GM21515 (cell line): ENCODE results near the gene PPP1R7.

Experiments used
- ATAC-seq: cut with Tn5 transposase; IDR thresholded peaks from one replicate; pipeline ENCODE4 v1.9.1; 2021; ENCODE audit not compliant: unreplicated experiment

The PPP1R7 gene

GRCh38 chr2:241207641-241208040, 57.4 kb downstream of the PPP1R7 start:
- no peak for ATAC-seq

GRCh38 chr2:241208058-241208457, 57.8 kb downstream of the PPP1R7 start:
- ATAC-seq, result no peak

GRCh38 chr2:241209271-241209670, 59.0 kb downstream of the PPP1R7 start:
- no peak for ATAC-seq

DNA sequence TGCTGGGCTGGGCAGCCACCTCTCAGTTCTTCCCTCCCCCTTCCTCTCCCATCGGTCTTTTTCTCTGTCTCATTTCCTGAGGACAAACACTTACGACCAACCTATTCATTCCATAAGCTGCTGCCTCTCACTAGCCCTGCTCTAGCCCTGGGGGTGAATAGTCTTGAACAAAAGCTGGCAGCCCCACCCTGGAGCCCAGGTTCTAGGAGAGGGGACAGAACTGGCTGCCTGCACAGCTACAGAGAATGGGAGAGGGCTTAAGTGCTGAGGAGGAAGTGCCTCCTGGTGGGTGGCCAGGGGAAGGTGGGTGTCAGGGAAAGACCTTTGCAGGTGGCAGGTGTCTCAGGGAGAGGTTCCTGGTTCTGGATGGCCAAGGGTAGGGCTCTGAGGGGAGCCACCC, 61.0 kb downstream of the PPP1R7 start:
- no peak for ATAC-seq

DNA sequence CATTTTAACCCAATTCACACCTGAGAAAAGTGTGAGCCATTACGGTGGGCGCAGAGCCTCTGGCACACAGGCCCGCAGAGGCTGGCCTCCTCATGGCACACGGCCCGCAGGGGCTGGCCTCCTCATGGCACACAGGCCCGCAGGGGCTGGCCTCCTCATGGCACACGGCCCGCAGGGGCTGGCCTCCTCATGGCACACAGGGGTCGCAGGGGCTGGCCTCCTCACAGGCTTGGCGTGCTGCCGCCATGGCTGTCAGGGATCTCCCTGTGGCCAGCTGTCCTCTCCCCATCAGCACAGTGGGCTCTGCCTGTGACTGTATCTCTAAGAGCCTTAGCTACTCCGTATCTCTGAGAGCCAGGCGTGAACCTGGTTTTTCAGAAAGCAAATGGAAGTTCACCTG, 62.8 kb downstream of the PPP1R7 start:
- no peak for ATAC-seq

- ATAC-seq, result no peak
Measured at GRCh38 chr2:241213567-241213966, 63.3 kb downstream of the PPP1R7 start.

- no peak for ATAC-seq
Measured at GRCh38 chr2:241214209-241214608, 63.9 kb downstream of the PPP1R7 start.

DNA sequence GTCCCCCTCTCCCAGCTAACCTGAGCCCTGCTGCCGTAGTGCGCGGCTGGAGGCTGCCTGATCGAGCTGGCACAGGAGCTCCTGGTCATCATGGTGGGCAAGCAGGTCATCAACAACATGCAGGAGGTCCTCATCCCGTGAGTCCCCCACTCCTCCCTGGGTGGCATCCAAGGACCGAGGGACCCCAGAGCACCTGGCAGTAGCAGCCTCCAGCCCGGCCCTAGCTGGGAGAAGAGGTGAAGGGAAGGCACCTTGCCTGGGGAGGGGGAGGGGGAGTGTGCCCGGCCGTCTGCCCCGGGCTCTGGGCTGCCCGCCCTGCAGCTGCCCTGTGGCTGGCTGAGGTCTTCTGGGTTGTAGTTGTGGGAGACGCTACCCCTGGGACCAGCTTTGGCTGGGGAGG, 64.5 kb downstream of the PPP1R7 start:
- ATAC-seq, result no peak

DNA sequence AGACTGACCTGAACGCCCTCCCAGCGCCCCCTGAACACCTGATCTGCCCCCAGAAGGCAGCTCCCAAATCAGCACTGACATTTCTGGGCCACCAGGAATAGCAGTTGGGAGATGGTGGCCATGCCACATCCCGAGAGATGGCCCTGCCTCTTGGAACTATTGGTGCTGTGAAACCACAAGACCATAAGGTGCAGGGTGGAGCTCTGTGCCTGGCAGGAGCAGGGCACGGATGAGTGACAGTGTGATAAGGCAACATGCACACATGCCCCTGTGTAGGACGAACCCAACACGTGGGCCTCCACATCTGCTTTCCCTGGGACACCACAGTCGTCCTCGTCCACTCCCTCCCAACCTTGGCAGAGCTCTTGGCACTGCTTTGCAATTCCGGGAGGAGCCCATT, 65.2 kb downstream of the PPP1R7 start:
- ATAC-seq, result no peak

DNA sequence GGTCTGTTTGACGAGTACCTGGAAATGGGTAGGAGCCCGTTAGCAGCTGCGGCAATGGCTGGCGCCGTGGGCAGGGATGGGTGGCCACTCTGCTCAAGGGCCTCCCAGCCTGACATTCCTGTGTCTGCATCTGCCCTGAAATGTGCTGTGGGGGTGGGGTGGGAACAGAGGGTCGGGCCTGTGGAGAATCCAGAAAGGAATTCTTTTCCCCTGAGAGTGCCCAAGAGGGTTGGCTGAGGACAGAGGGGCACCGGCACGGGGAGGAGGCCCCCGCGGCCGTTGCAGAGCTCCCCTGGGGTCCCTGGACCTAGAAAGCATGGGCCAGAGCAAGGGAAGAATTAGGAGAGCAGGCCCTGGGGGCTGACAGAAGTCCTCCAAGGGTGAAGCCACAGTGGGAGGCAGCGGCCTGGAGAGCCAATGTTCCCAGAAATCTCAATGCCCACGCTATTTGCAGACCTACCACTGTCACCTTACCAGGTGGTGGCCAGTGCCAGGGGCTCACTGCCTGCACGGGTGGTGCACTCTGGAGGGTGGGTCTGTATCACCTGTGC, 66.0 kb downstream of the PPP1R7 start:
- ATAC-seq, result no peak

DNA sequence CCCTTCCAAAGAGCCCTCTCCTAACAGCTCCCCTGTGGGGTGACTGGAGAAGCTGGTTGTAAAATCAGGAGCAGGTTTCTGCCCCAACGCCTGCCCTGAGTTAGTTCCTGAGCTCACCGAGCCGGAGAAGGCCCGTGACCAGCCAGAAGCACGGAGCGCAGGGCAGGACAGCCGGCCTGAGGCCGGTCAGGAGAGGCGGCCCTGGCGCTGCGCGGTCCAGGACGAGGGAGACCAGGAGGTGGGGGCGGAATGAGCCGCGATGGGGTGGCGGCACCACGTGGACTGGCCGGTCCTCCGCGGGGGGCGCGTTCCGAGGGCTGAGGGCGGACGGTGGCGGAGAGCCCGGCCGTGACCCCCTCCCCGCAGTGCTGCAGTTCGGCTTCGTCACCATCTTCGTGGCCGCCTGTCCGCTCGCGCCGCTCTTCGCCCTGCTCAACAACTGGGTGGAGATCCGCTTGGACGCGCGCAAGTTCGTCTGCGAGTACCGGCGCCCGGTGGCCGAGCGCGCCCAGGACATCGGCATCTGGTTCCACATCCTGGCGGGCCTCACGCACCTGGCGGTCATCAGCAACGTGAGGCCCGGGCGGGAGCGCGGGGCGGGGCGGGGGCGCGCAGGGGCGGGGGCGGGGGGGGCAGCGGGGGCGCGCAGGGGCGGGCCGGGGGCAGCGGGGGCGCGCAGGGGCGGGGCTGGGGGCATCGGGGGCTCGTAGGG, 67.2 kb downstream of the PPP1R7 start:
- peak; percentile 46 for ATAC-seq

GRCh38 chr2:241218131-241219029, 68.1 kb downstream of the PPP1R7 start:
- ATAC-seq, result no peak

- no peak for ATAC-seq
Measured at GRCh38 chr2:241219030-241219382, 68.7 kb downstream of the PPP1R7 start.

DNA sequence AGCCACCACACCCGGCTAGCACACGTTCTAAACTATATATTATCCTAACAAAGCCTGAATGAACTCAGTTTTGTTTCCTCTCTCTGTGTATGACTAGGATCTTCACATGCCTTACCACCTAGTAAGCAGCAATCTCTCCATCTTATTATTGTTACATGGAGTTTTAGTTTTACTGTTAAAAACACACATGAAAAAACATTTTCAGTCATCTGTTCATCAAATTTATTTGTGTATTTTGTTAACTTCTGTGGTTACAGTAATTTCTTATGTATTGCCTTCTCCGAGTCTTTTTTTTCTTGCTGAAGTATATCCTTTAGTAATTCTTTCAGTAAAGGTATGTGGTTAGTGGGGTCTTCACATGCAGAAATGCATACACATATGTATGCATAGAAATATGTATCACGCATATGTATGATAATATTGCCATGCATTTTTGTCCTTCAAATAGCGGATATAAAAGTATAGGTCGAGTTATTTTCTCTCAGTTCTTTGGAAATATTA, 69.6 kb downstream of the PPP1R7 start:
- ATAC-seq, result no peak

- no peak for ATAC-seq
Measured at GRCh38 chr2:241223211-241224017, 73.1 kb downstream of the PPP1R7 start.

GRCh38 chr2:241224018-241224850, 74.0 kb downstream of the PPP1R7 start:
- ATAC-seq, result no peak

DNA sequence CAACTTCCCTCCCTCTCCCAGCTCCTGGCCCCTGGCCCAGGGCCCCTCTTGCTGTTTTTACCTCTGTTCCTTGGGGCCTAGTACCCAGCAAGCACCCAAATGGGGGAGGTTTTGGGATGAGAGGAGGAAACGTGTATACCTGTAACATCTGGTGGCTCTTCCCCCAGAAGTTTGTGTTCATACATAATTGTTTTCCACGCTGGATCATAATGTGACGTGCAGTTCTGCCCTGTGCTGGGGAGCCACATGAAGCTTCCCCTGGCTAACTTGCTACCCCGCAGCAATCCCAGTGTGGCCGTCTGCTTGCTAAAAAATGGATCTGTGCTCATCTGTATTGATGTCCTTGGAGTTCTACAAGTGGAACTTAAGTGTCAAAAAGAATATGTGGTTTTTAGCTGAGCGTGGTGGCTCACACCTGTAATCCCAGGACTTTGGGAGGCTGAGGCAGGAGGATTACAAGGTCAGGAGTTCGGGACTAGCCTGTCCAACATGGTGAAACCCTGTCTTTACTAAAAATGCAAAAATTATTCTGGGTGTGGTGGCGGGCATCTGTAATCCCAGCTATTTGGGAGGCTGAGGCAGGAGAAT, 74.7 kb downstream of the PPP1R7 start:
- no peak for ATAC-seq

- no peak for ATAC-seq
Measured at GRCh38 chr2:241225545-241225944, 75.3 kb downstream of the PPP1R7 start.

- no peak for ATAC-seq
Measured at GRCh38 chr2:241225983-241226382, 75.7 kb downstream of the PPP1R7 start.
